GM12878 (cell line): Measurements from ENCODE around the gene DHX16. TPM values are rescaled to one million over a fixed set of nuclear protein-coding genes. Genes with fewer than 3 reads are reported as not detected.

Source experiments
- ATAC-seq: fragments of 200-7000 bp; cut with Tn5 transposase; 3 replicates; pipeline ENCODE4 v1.9.1; 2020; ENCODE audit warnings: mild to moderate bottlenecking, moderate library complexity
- BruUV-seq: library from RNA; stranded (reverse); fragments of 400-500 nt; replicated peaks from 2 replicates; lab custom pipeline; 2021; lab: Mats Ljungman, UMichigan
- CTCF ChIA-PET: fragments of 300-600 bp; sonication (Branson Sonifier 250); formaldehyde crosslinking; extraction: SDS; loops from one replicate; lab custom pipeline; 2021; ENCODE audit warnings: inconsistent platforms; lab: Yijun Ruan, JAX
- POLR2A ChIA-PET: fragments of 350-600 bp; formaldehyde crosslinking; extraction: SDS; loops from one replicate; lab custom pipeline; 2021; ENCODE audit warnings: inconsistent platforms; lab: Charles Lee
- RAD21 ChIA-PET: fragments of 300-600 bp; sonication (Branson Sonifier 250); formaldehyde crosslinking; loops from one replicate; lab custom pipeline; 2023; ENCODE audit warnings: antibody characterized with exemption; ENCODE audit not compliant: unreplicated experiment; lab: Charles Lee
- SMC1A ChIA-PET: fragments of 300-600 bp; sonication (Branson Sonifier 250); formaldehyde crosslinking; loops from one replicate; lab custom pipeline; 2023; ENCODE audit not compliant: unreplicated experiment, uncharacterized antibody; lab: Charles Lee
- DNase-seq: peaks from one replicate; pipeline ENCODE4 v3.0.0-alpha.2; 2011; ENCODE audit warnings: low read depth, low spot score
- FAIRE-seq: peaks from 3 replicates; lab custom pipeline; 2011; peaks lifted over from hg19 to GRCh38; lab: Jason Lieb, UNC
- H2AFZ ChIP-seq: 2 replicates; pipeline ENCODE4 v1.6.0; 2011; ENCODE audit warnings: low read depth, low read length, control low read depth; ENCODE audit not compliant: control insufficient read depth
- H3K27ac ChIP-seq: 2 replicates; pipeline ENCODE4 v1.5.1; 2011; ENCODE audit warnings: control low read depth; ENCODE audit not compliant: control insufficient read depth, insufficient read depth
- H3K27me3 ChIP-seq, 2 experiments: replicated peaks in 1 of 2; 2 replicates each; pipeline versions ENCODE4 v1.6.0 to v1.6.1; 2011; ENCODE audit warnings: low read length in 1 of 2; ENCODE audit not compliant: control insufficient read depth in 2 of 2, insufficient read depth in 2 of 2
- H3K36me3 ChIP-seq, 2 experiments: 2 replicates each; pipeline ENCODE4 v1.5.1; 2011; ENCODE audit warnings: low read length in 1 of 2; ENCODE audit not compliant: control insufficient read depth in 2 of 2, insufficient read depth in 2 of 2
- H3K4me1 ChIP-seq: 2 replicates; pipeline ENCODE4 v1.6.1; 2011; ENCODE audit warnings: mild to moderate bottlenecking, low read length, moderate library complexity, mixed read lengths; ENCODE audit not compliant: control insufficient read depth, insufficient read depth
- H3K4me2 ChIP-seq: 2 replicates; pipeline ENCODE4 v1.6.0; 2011; ENCODE audit warnings: control low read depth; ENCODE audit not compliant: control insufficient read depth, insufficient read depth
- H3K4me3 ChIP-seq: fragments of 200-600 bp; sonication (generic); 2 replicates; pipeline ENCODE4 v1.5.1; 2016
- H3K79me2 ChIP-seq: 2 replicates; pipeline ENCODE4 v1.6.0; 2011; ENCODE audit warnings: low read length; ENCODE audit not compliant: control insufficient read depth, insufficient read depth
- H3K9ac ChIP-seq: 2 replicates; pipeline ENCODE4 v1.8.0; 2011; ENCODE audit warnings: low read length, control low read depth, mixed read lengths; ENCODE audit not compliant: control insufficient read depth, insufficient read depth
- H3K9me3 ChIP-seq: replicated peaks from 3 replicates; pipeline ENCODE4 v1.5.1; 2011; ENCODE audit warnings: mild to moderate bottlenecking, low read length; ENCODE audit not compliant: control insufficient read depth, insufficient read depth
- H4K20me1 ChIP-seq: 2 replicates; pipeline ENCODE4 v1.6.0; 2011; ENCODE audit not compliant: control insufficient read depth, insufficient read depth
- CHD2 ChIP-seq: IDR thresholded peaks from 2 replicates; pipeline ENCODE4 v1.6.1; 2011; ENCODE audit warnings: low read depth, low read length, improper control_type of control experiment, borderline replicate concordance
- FOS ChIP-seq: IDR thresholded peaks from 3 replicates; pipeline ENCODE4 v1.6.1; 2011; ENCODE audit warnings: borderline replicate concordance; ENCODE audit not compliant: insufficient read length; ENCODE audit errors: extremely low read depth
- KDM1A ChIP-seq: fragments of 200-600 bp; sonication (generic); IDR thresholded peaks from 2 replicates; pipeline ENCODE4 v1.6.1; 2016; ENCODE audit warnings: borderline replicate concordance
- MXI1 ChIP-seq: fragments of 150-350 bp; IDR thresholded peaks from 2 replicates; pipeline ENCODE4 v1.6.1; 2011; ENCODE audit warnings: low read depth, mild to moderate bottlenecking, inconsistent platforms, low read length, improper control_type of control experiment
- NBN ChIP-seq: fragments of 450-650 bp; IDR thresholded peaks from 2 replicates; pipeline ENCODE4 v1.6.1; 2016
- TBL1XR1 ChIP-seq: IDR thresholded peaks from 2 replicates; pipeline ENCODE4 v1.6.1; 2012; ENCODE audit warnings: low read depth, low read length, improper control_type of control experiment
- TCF7 ChIP-seq: IDR thresholded peaks from 2 replicates; pipeline ENCODE4 v1.6.1; 2014; ENCODE audit warnings: antibody characterized with exemption, borderline replicate concordance
- WGBS: methylation state at CpG from one replicate; pipeline ENCODE4 v1.1.6; 2016; ENCODE audit warnings: low lambda C conversion rate; ENCODE audit not compliant: insufficient replicate concordance, insufficient coverage; ENCODE audit errors: missing lambda C conversion rate; 5-methylcytosine and 5-hydroxymethylcytosine counted together
- in situ Hi-C: fragments of 300-500 bp; cut with MboI; formaldehyde crosslinking; loops from 9 replicates; pipeline ENCODE4 v1.14.3; 2018; ENCODE audit warnings: mixed read lengths
- intact Hi-C: fragments of 100-400 bp; cut with micrococcal nuclease; formaldehyde crosslinking; loops from one replicate; pipeline ENCODE4 v1.14.2; 2022; ENCODE audit not compliant: unreplicated experiment
- polyA plus RNA-seq, 11 experiments: library from polyadenylated mRNA; depleted of rRNA in 4 of 11; unstranded in 6 of 11; stranded (reverse) in 5 of 11; fragments of >200 nt; fragmentation: Nextera tagmentation in 4 of 11; fragmentation: Illumina TruSeq in 1 of 11; extraction: Ambion mirVana in 4 of 11; extraction: Trizol in 1 of 11; gene quantifications; 1 replicate in 1 of 11; 2 replicates in 10 of 11; pipeline versions ENCODE4 v1.2.1 to v1.2.3, GENCODE V29; 2011 to 2016; ENCODE audit warnings: inconsistent platforms in 2 of 11, missing spikeins in 2 of 11, low read depth in 1 of 11
- total RNA-seq, 4 experiments: library from RNA; depleted of rRNA in 3 of 4; stranded (reverse); fragments of >200 nt in 3 of 4; fragmentation: Illumina TruSeq in 1 of 4; extraction: Trizol in 1 of 4; gene quantifications; 2 replicates each; pipeline versions ENCODE4 v1.2.1 to v1.2.3, GENCODE V29; 2013 to 2021

The DHX16 gene
- total and polyA plus RNA-seq, 10 of the 15 experiments (the other 5 are each of a cell fraction or from before 2014, with no cell fraction given) = 10.1 to 41.4 (median 38.3) TPM

DNA sequence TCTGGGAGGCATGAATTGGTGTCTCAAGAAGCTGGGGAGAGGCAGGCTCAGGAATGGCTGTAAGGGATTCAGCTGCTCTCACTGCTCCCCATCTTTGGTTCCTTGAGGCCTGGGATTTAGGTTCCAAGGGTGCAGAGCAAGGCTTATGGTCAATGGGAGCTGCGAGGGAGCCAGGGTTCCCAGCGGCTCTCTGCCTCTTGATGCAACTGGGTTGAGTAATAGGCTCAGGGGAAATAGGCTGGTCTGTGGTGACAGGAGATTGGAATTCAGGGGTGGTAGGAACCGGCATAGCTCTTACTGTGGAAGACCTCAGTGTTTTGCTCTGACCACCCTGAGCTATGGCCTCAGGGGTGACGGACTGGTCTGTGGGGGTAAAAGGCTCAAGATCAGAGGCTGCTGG, 31.0 kb upstream of the DHX16 start:
- no peak overlapping the region for H2AFZ ChIP-seq
- H3K4me1 ChIP-seq = 0 out of 2 replicates have a peak, but pooled peaks cover 6% of the 10 kb centered on the region
- no peak for ATAC-seq
- FAIRE-seq = no peak
- ChIA-PET CTCF (interaction anchor here (0.7 to 3.0 kb wide), 4 partner anchors 11 to 162 kb away, joined by 3 to 7 read pairs (median 3); partner anchors contain the start of gene NRM), SMC1A (interaction anchor here (0.9 to 1.6 kb wide), 3 partner anchors 9 to 12 kb away, joined by 3 read pairs; no protein-coding TSS in a partner anchor), RAD21 (interaction anchor here (1.5 kb wide), 1 partner anchor 8 kb away, joined by 3 read pairs; no protein-coding TSS in a partner anchor), POLR2A (interaction anchor here (0.5 to 2.1 kb wide), 4 partner anchors 9 to 334 kb away, joined by 3 to 9 read pairs (median 4); partner anchors contain the start of gene NRM)
- H3K4me3 ChIP-seq = no peak overlapping the region
- H3K79me2 ChIP-seq = no peaks in the 10 kb centered on the region
- DNase-seq = no peak
- in situ Hi-C loops (no loop called here), intact Hi-C loops (no loop called here)
- H3K9ac ChIP-seq = no peak overlapping the region
- H4K20me1 ChIP-seq = no peaks in the 10 kb centered on the region
- no peak overlapping the region for H3K4me2 ChIP-seq
- no peaks in the 10 kb centered on the region for H3K27me3 ChIP-seq
- WGBS = 96% methylated on average over 4 of the region's 4 CpGs
- H3K9me3 ChIP-seq = no peaks in the 10 kb centered on the region
- H3K36me3 ChIP-seq = peaks cover 2 to 18% of the 10 kb centered on the region in 2 experiments
- TF ChIP-seq MXI1 = no peak
- H3K27ac ChIP-seq = no peak overlapping the region
- no TSS peak for BruUV-seq

DNA sequence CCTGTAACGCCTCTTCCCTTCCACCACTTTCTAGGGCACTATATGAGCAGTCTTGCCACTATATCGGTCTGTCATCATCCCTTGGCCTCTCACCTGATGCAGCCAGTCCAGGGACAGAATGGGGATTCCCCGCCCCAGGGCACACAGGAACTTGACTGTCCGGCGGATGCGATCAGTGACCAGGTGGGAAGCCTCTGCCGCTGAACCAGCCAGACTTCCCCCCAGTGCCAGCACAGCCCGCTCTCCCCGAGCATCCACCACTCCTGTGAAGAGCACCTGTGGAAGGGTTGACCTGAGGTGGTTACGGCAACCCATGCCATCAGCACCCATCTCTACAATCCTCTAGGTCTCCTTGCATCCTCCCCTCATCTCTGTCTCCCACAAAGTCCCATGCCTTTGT, 30.2 kb upstream of the DHX16 start:
- no peaks in the 10 kb centered on the region for H3K27me3 ChIP-seq
- no peaks in the 10 kb centered on the region for H3K9me3 ChIP-seq
- H2AFZ ChIP-seq = no peak overlapping the region
- in situ Hi-C loops (no loop called here), intact Hi-C loops (no loop called here)
- no peak for DNase-seq
- TF ChIP-seq KDM1A (no peak), CHD2 (no peak), TCF7 (no peak), TBL1XR1 (no peak), NBN (no peak), FOS (no peak)
- no peak overlapping the region for H3K27ac ChIP-seq
- no peaks in the 10 kb centered on the region for H3K79me2 ChIP-seq
- no TSS peak for BruUV-seq
- no peaks in the 10 kb centered on the region for H4K20me1 ChIP-seq
- no peak overlapping the region for H3K9ac ChIP-seq
- no peak for ATAC-seq
- 0 out of 2 replicates have a peak, but pooled peaks cover 6% of the 10 kb centered on the region for H3K4me1 ChIP-seq
- POLR2A ChIA-PET = interaction anchor here (0.9 to 1.5 kb wide), 2 partner anchors 9 to 465 kb away, joined by 4 read pairs; no protein-coding TSS in a partner anchor
- 97% methylated on average over 10 of the region's 10 CpGs for WGBS
- no peak overlapping the region for H3K4me2 ChIP-seq
- H3K4me3 ChIP-seq = no peak overlapping the region
- RAD21 ChIA-PET = no interaction called here
- CTCF ChIA-PET = interaction anchor here (3.0 kb wide), 1 partner anchor 12 kb away, joined by 7 read pairs; the partner anchor contains the start of gene NRM
- peaks cover 2 to 18% of the 10 kb centered on the region in 2 experiments for H3K36me3 ChIP-seq
- SMC1A ChIA-PET = interaction anchor here (1.6 kb wide), 1 partner anchor 13 kb away, joined by 3 read pairs; no protein-coding TSS in a partner anchor
- FAIRE-seq = no peak
